RWPE1 (cell line): Measurements from ENCODE around the gene SLC4A1.
A peak's percentile ranks its signal among the peaks of the same experiment; 100 is the strongest.

Experiments used
- CTCF ChIA-PET: fragments of 350-600 bp; sonication (Branson Sonifier 250); formaldehyde crosslinking; extraction: SDS; loops from one replicate; lab custom pipeline; 2021; lab: Yijun Ruan, JAX
- POLR2A ChIA-PET: fragments of 400-600 bp; formaldehyde crosslinking; extraction: SDS; loops from one replicate; lab custom pipeline; 2020; ENCODE audit warnings: antibody characterized with exemption; ENCODE audit not compliant: low non-redundant PET; lab: Yijun Ruan, JAX
- DNase-seq: peaks from one replicate; pipeline ENCODE4 v3.0.0; 2012; ENCODE audit warnings: low spot score
- H3K27ac ChIP-seq: fragments of 450-650 bp; 2 replicates; pipeline ENCODE4 v1.5.1; 2017
- CTCF ChIP-seq: fragments of 450-650 bp; conservative IDR thresholded peaks from 2 replicates; pipeline ENCODE4 v1.5.1; 2017; ENCODE audit warnings: low read depth, mild to moderate bottlenecking

The SLC4A1 gene

GRCh38 chr17:44216694-44217093, 51.2 kb downstream of the SLC4A1 start:
- ChIA-PET POLR2A (interaction anchor here (1.3 kb wide), 1 partner anchor 108 kb away, joined by 3 read pairs; the partner anchor contains the start of gene SLC25A39), CTCF (interaction anchor here (0.6 to 1.2 kb wide), 3 partner anchors 11 to 134 kb away, joined by 3 to 10 read pairs (median 6); no protein-coding TSS in a partner anchor)
- peak overlapping the region; percentile 14; the same call in 1 of the 2 replicates for H3K27ac ChIP-seq
- no peak for TF ChIP-seq CTCF
- no peak for DNase-seq

GRCh38 chr17:44216173-44216572, 51.8 kb downstream of the SLC4A1 start:
- peak overlapping the region; percentile 14; the same call in 1 of the 2 replicates for H3K27ac ChIP-seq
- no peak for DNase-seq
- ChIA-PET CTCF (interaction anchor here (0.5 to 1.2 kb wide), 4 partner anchors 10 to 187 kb away, joined by 3 to 6 read pairs (median 3); no protein-coding TSS in a partner anchor), POLR2A (no interaction called here)
- no peak for TF ChIP-seq CTCF

GRCh38 chr17:44214896-44215295, 53.0 kb downstream of the SLC4A1 start:
- peak overlapping the region; percentile 79 for H3K27ac ChIP-seq

GRCh38 chr17:44214230-44214494, 53.8 kb downstream of the SLC4A1 start:
- no peak for TF ChIP-seq CTCF
- ChIA-PET CTCF (no interaction called here), POLR2A (no interaction called here)
- H3K27ac ChIP-seq: peak overlapping the region; percentile 79
- no peak for DNase-seq

More at GRCh38 chr17:44214896-44215295, 53.0 kb downstream of the SLC4A1 start:
- no peak for DNase-seq
- ChIA-PET CTCF (interaction anchor here (1.1 kb wide), 1 partner anchor 131 kb away, joined by 3 read pairs; no protein-coding TSS in a partner anchor), POLR2A (no interaction called here)
- TF ChIP-seq CTCF: no peak

GRCh38 chr17:44213403-44214229, 54.3 kb downstream of the SLC4A1 start:
- H3K27ac ChIP-seq: peak overlapping the region; percentile 79
- POLR2A ChIA-PET: no interaction called here
- CTCF ChIA-PET: no interaction called here

More at GRCh38 chr17:44213403-44214229, 54.3 kb downstream of the SLC4A1 start:
- DNase-seq: no peak
- no peak for TF ChIP-seq CTCF
